Embryonic facial prominence (tissue), 1 donor: ENCODE data around the gene RASSF9.

Source experiments
- DNase-seq: peaks from one replicate; pipeline ENCODE4 v3.0.0-alpha.2; 2016; ENCODE audit errors: extremely low spot score

Gene RASSF9

GRCh38 chr12:85821206-85821605, 15.0 kb downstream of the RASSF9 start:
- DNase-seq: no peak

DNA sequence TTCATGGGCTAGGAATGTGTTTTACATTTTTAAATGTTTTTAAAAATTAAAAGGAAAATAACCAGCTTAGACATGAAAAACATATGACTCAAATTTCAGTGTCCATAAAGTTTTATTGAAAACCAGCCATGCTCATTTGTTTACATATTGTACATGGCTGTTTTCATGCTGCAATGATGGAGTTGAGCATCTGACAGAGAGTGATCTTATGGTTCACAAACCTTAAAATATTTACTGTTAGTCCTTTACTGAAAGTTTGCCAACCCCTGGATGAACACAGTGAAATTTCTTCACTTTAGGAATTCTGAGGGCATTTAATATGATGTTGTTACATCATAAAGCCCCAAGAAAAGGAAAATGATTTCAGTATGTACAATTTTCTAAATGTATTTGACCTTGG, 16.1 kb downstream of the RASSF9 start:
- no peak for DNase-seq

GRCh38 chr12:85814741-85815140, 21.5 kb downstream of the RASSF9 start:
- DNase-seq: no peak

DNA sequence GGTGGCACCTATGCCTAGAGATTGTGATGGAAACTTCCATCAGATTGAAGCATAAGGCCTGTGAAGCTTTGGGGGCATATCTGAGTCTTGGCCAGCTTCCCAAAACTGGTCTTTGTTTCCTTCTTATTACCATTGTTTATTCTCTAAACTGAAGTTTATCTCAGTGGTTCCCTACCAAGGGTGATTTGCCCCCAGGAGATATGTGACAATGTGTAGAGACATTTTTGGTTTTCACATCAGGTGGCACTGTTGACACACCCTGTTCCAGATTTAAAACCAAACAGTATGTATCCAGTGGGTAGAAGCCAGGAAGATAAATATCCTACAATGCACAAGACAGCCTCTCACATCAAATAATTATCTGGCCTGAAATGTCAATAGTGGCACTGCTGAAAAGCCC, 22.1 kb downstream of the RASSF9 start:
- DNase-seq: no peak

DNA sequence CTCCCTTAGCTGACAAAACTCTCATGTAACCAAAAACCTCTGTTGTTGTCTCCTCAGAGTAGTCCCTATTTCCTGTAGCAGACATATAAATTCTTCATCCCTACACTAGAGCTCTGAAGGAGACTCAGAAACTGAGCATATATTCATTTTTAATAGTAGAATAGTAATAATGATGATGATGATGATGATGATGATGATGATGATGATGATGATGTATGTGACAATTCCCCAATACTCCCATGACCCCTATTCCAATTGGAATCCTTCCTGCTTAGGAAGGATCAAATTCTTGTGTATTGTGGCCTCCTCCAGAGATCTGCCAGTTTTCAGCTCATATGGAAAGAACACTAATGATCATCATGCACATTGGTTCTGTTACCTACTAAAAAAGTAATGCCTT, 26.7 kb downstream of the RASSF9 start:
- DNase-seq: no peak

- no peak for DNase-seq
Measured at GRCh38 chr12:85807730-85808129, 28.5 kb downstream of the RASSF9 start.

DNA sequence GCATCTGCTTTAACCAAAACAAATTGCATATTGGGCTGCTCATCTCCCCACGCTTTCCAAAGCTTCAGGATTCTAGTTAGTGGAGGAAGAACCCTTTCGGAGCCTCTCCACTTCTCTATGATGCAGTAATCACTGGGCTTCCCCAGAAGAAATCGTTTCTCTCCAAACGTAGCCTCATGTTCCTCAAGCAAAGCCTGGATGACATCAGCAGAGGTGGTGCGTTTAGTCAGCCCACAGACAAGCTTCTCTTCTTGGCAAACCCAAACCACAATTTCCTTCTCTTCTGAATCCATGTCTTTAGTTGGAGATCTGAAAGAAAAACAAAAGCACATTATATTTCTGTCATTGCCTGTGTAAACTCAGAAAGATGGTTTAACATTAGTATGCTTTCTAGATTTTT, 30.6 kb downstream of the RASSF9 start:
- DNase-seq: no peak

DNA sequence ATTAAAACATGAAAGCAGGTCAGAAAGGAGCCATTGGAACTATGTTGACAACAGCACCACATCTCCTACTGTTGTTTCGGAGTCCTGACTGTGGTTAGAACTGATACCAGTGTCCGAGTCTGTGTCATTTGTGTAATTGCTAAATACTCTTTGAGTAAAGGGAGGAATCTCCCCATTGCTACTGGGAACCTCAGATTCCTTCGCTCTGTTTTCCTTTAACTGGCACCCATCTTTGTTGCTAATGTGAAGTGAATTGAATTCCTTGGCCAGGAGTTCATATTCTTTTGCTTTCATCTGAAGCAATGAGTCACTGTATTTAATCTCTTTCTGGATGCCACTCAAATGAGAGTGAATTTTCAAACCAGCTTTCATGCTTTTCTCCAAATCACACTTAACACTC, 31.5 kb downstream of the RASSF9 start:
- DNase-seq: no peak

DNA sequence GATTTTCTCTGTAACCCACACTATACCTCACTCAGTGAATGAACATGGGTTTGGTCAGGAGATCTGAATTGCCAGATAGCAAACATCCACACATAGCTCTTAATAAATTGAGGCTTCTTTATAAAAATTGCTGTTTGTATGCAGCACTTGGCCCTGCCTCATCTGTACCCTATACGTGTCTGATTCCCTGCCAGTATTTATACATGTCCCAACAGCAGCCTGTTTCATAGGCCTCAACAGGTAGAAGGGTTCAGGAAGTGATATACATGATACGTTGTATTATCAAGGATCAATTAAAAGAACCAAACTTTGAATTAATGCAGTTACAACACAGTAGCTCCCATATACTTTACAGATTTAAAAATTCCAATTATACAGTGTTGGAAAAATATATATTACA, 32.3 kb downstream of the RASSF9 start:
- no peak for DNase-seq

- no peak for DNase-seq
Measured at GRCh38 chr12:85803231-85803630, 33.0 kb downstream of the RASSF9 start.

- DNase-seq: no peak
Measured at GRCh38 chr12:85798122-85798521, 38.1 kb downstream of the RASSF9 start.

DNA sequence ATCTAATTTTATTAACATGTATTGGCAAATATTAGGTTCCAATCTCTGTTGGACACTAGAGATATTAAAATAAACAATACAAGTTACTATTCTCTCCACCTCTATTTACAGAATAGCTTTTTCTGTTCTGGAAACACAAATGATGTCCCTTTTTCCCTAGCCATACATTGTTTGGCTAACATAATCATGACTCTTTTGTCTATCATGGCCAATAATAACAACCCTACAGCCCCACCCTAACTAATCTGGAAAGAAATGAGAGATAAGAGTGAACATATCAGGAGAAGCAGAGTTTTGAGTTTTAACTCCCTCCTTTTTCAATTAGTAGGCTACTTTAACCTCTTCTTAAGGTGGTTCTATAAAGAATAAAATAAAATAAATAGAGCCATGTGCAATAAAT, 40.2 kb downstream of the RASSF9 start:
- DNase-seq: no peak

DNA sequence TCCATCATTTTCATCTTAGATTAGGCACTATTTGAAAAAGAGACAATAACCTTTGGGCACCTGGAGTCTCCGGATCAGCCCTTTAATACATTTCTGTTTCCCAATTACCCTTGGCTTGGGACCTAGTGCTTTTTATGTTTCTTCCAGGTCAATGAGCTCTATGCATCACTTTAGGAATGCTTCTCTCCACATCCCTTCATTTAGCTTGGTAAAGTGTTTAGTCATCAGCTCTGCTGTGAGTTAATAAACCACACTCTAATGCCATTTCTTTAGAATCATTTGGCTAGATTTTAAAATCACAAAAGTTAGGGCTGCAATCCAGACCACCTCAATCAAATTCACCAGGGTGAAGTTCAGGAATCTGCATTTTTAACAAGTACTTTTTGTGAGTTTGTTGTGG, 41.7 kb downstream of the RASSF9 start:
- DNase-seq: no peak

DNA sequence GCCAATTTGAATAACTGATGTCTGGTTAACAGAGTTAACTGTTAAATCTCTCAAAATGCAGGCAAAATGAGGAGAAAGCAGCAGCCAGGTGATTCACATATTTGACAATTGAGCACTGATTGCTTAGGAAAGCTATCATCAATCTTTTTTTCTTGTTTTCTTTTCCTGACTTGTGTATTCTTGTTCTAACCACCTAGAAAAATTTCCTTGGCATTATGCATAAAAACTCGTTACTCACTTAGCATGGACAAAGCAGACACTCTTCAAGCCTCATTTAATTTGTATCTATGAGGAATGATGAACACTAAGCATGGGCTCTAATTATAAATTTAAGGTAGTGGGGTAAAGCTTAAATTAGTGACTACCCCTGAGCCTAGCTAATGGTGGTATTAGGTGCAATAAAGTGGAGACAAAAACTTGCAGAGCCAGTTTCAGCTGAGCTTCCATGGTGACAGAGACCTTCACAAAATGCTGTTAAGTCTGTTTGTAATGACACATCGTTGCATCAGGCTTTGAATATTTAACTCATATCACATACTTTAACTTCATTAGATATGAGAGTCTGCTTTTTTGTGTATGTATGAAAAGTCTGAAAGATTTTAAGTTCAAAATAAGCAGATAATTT, 52.0 kb downstream of the RASSF9 start:
- DNase-seq: no peak

- DNase-seq: no peak
Measured at GRCh38 chr12:85782711-85783110, 53.5 kb downstream of the RASSF9 start.

- DNase-seq: no peak
Measured at GRCh38 chr12:85781766-85782165, 54.4 kb downstream of the RASSF9 start.

DNA sequence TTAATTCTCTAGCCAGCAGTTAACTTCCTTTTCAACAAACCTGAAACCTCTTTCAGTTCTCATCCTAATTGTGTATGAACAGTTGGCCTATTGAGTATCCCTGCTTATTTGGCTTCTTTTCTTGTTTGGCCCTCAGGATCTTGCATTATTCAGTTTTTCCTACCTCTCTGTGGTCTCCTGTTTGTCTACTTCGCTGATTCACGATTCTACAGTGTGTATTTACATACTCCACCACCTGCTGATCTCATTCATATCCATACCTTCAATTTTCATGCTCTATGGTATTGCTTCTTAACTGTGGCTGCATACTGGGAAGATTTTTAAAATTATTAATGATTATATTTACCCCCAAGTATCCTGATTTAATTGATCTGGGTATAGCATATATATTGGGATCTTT, 56.4 kb downstream of the RASSF9 start:
- no peak for DNase-seq

DNA sequence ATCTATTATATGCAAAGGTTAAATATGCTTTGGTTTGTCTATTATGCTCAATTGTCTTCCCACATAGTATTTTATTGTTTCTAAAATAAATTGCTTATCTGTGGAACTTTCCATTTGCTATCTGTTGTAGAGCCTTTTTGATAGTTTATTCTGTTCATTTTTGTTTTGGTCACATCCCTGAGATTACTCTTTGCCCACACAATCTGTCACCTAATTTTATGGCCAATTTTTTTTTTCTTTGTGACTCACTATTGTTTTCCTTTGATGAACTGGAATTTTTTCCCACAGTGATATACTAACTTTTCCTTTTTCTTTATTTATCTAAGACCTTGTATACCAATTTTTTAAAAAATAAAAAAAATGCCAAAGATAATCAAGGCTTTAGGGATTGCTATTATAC, 61.1 kb downstream of the RASSF9 start:
- DNase-seq: no peak

- DNase-seq: no peak
Measured at GRCh38 chr12:85765453-85765869, 70.7 kb downstream of the RASSF9 start.

GRCh38 chr12:85759623-85760022, 76.6 kb downstream of the RASSF9 start:
- no peak for DNase-seq

DNA sequence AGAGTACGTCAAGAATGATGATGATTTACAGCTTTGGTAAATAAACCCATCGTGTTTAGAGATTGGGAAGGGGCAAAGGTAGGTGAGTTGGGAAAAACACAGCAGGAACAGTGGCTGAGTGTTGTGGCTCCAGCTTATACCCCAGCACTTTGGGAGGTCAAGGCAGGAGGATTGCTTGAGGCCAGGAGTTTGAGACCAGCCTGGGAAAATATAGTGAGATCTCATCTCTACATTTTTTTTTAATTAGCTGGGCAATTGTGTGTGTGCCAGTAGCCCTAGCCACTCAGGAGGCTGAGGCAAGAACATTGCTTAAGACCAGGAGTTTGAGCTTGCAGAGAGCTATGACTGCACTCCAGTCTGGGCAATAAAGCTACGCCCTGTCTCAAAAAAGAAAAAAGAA, 77.1 kb downstream of the RASSF9 start:
- DNase-seq: no peak

DNA sequence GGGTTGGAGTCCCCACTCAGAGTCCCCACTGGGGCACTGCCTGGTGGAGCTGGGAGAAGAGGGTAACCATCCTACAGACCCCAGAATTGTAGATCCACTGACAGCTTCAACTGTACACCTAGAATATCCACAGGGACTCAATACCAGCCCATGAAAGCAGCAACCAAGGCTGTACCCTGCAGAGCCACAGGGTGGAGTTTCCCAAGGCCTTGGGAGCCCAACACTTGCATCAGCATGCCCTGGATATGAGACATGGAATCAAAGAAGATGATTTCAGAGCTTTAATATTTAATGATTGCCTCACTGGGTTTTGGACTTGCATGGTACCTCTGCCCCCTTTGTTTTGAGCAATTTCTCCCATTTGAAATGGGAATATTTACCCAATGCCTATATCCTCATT, 80.4 kb downstream of the RASSF9 start:
- DNase-seq: no peak
